Measurements from ENCODE around the gene OR52K1.

OR52K1 gene

DNA sequence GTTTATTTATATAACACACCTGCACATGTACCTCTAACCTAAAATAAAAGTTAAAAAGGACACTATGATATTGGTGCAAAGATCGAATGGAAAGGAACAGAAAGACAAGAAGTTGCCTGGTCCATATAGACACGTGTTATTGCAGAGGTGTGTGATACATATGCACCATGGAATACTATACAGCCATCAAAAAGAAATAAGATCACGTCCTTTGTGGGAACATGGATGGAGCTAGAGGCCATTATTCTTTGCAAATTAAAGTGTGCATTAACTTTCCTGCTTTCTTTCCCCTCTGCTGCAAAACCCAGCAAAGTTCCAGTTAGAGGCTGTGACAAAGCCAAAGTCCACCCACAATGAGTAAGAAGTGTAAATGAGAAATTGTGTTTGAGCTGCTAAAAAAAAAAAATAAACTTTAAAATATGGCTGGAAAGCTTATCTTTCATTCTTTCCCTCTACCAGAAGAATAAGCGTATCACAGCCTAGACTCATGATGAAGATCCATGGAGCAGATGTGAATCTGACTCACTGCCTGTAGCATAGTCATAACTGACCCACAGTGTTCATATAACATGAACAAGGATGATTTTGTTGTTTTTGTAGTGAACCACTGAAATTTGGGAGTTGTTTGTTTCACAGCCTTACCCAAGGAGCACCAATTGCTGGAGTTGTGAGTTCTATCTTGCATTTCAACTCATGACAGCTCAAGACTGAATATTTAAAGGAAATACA, 9.6 kb downstream of the OR52K1 start:
- Histone ChIP-seq H3K9me3 (ENCODE audit: low read length) (no peaks in the 10 kb centered on the region), H3K4me1 (ENCODE audit: insufficient read depth, low read length) (no peaks in the 10 kb centered on the region), H3K36me3 (ENCODE audit: insufficient read depth, low read length) (no peaks in the 10 kb centered on the region), H3K27ac (ENCODE audit: low read depth, low read length) (no peak overlapping the region), H3K27me3 (ENCODE audit: control insufficient read depth in 1 of 2, insufficient read depth in 2 of 2, low read length in 2 of 2) (no peaks in the 10 kb centered on the region), H3K9ac (ENCODE audit: low read length) (no peak overlapping the region), H3K4me3 (ENCODE audit: low read depth in 1 of 2, low read length in 2 of 2) (no peak overlapping the region)

DNA sequence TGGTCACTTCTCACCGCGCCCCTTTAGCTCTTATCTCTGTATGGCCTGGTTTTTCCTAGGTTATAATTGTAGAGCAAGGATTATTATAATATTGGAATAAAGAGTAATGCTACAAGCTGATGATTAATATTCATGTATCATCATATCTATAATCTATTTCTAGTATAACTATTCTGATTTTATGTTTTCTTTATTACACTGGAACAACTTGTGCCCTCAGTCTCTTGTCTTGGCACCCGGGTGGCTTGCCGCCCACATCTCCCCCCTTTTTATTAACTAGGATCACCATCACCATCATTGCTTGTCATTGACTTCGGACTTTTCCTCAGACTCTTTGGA, 11.0 kb downstream of the OR52K1 start:
- Histone ChIP-seq H3K27me3 (ENCODE audit: control insufficient read depth in 1 of 2, insufficient read depth in 2 of 2, low read length in 2 of 2) (no peaks in the 10 kb centered on the region), H3K27ac (ENCODE audit: low read depth, low read length) (no peak overlapping the region), H3K9ac (ENCODE audit: low read length) (no peak overlapping the region), H3K4me1 (ENCODE audit: insufficient read depth, low read length) (no peaks in the 10 kb centered on the region), H3K9me3 (ENCODE audit: low read length) (no peaks in the 10 kb centered on the region), H3K4me3 (ENCODE audit: low read depth in 1 of 2, low read length in 2 of 2) (no peak overlapping the region), H3K36me3 (ENCODE audit: insufficient read depth, low read length) (no peaks in the 10 kb centered on the region)

DNA sequence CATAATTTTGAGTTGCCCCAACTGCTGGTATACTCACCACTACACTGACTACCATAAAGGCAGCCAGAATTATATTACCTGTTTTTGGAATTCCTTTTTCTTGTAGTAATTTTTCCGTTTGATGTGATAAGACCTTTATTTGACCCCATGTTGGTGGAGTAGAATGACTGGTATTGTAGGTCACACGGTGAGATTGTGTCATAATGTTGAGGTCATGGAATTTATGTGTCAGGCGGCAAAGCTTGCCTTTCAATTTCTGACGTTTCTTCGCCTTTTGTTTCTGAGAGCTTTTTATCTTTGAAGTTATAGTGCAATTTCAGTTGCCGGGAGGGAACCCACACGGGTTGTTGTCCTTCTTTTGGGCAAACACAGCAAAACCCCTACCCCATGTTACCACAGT, 13.0 kb downstream of the OR52K1 start:
- H3K36me3 ChIP-seq (ENCODE audit: insufficient read depth, low read length), result no peaks in the 10 kb centered on the region
- H3K4me3 ChIP-seq (ENCODE audit: low read depth in 1 of 2, low read length in 2 of 2), result no peak overlapping the region
- H3K9ac ChIP-seq (ENCODE audit: low read length), result no peak overlapping the region
- no peaks in the 10 kb centered on the region for H3K27me3 ChIP-seq (ENCODE audit: control insufficient read depth in 1 of 2, insufficient read depth in 2 of 2, low read length in 2 of 2)
- H3K4me1 ChIP-seq (ENCODE audit: insufficient read depth, low read length), result no peaks in the 10 kb centered on the region
- H3K27ac ChIP-seq (ENCODE audit: low read depth, low read length), result no peak overlapping the region
- H3K9me3 ChIP-seq (ENCODE audit: low read length), result no peaks in the 10 kb centered on the region

DNA sequence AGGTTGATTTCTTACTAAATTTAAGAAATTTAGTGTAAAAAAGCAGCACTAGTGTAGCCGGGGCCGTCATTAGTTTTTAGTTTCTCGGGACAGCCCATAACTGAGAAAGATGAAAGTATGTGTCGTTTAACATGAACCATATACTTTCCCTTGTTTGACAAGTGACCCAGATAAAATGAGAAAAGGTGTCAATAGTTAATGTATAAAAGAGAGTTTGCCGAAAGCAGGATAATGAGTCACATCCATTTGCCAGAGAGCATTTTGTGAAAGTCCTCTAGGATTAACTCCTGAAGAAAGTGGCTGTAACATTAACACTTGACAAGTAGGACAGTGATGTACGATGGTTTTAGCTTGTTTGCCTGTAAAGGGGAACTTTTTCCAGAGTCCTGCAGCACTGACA, 13.5 kb downstream of the OR52K1 start:
- H3K4me3 ChIP-seq (ENCODE audit: low read depth in 1 of 2, low read length in 2 of 2), result no peak overlapping the region
- no peak overlapping the region for H3K9ac ChIP-seq (ENCODE audit: low read length)
- no peak overlapping the region for H3K27ac ChIP-seq (ENCODE audit: low read depth, low read length)
- no peaks in the 10 kb centered on the region for H3K4me1 ChIP-seq (ENCODE audit: insufficient read depth, low read length)
- no peaks in the 10 kb centered on the region for H3K36me3 ChIP-seq (ENCODE audit: insufficient read depth, low read length)
- no peaks in the 10 kb centered on the region for H3K27me3 ChIP-seq (ENCODE audit: control insufficient read depth in 1 of 2, insufficient read depth in 2 of 2, low read length in 2 of 2)
- H3K9me3 ChIP-seq (ENCODE audit: low read length), result no peaks in the 10 kb centered on the region

DNA sequence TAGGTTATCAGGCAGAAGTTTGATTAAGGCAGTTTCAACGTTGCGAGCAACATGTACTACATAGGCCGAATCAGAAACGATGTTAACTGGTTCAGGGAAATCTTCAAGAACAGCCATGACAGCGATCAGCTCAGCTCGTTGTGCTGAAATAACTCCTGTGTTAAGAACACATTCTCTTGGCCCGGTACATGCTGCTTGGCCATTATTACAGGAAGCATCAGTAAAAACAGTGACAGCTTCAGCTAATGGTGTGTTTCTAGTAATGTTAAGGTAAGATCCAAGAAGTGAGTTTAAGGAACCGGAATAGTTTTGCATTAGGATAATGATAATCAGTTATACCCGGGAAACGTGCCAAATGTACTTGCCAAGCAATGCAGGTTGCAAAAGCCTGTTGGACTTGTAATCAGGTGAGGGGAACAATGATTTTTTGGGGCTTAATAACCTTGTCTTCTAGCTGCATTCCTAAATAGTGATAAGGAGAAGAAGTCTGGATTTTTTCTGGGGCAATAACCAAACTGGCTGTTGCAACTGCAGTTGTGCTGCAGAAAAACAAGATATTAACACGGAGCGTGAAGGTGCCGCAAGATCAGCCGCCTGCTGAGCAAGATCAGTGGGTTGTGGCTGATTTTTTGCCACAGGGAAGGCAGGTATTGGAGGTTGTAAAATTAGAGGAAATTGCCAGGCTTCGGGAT, 14.3 kb downstream of the OR52K1 start:
- Histone ChIP-seq H3K27me3 (ENCODE audit: control insufficient read depth in 1 of 2, insufficient read depth in 2 of 2, low read length in 2 of 2) (no peaks in the 10 kb centered on the region), H3K9me3 (ENCODE audit: low read length) (no peaks in the 10 kb centered on the region), H3K4me3 (ENCODE audit: low read depth in 1 of 2, low read length in 2 of 2) (no peak overlapping the region), H3K27ac (ENCODE audit: low read depth, low read length) (no peak overlapping the region), H3K36me3 (ENCODE audit: insufficient read depth, low read length) (no peaks in the 10 kb centered on the region), H3K9ac (ENCODE audit: low read length) (no peak overlapping the region), H3K4me1 (ENCODE audit: insufficient read depth, low read length) (no peaks in the 10 kb centered on the region)

DNA sequence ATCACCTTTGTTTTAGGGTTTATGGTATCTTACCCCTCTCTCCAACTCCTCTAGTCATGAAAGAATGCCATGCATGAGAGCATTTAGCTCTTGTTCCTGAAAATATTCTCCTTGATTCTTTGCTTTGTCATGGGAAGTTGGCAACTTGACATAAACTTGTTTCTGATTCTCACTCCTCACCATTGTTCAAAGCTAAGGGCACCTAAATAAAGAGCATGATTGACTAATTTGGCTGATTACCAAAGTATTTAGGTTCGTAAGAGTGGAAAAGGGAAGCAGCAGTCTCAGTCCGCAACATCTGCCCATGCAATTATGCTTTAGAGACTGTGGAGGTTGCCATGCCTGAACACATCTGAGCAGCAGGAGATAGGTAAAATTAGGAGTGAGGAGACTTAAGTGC, 26.4 kb downstream of the OR52K1 start:
- Histone ChIP-seq H3K9me3 (ENCODE audit: low read length) (no peaks in the 10 kb centered on the region), H3K4me1 (ENCODE audit: insufficient read depth, low read length) (peaks cover 25% of the 10 kb centered on the region), H3K27me3 (ENCODE audit: control insufficient read depth in 1 of 2, insufficient read depth in 2 of 2, low read length in 2 of 2) (no peaks in the 10 kb centered on the region), H3K36me3 (ENCODE audit: insufficient read depth, low read length) (no peaks in the 10 kb centered on the region), H3K4me3 (ENCODE audit: low read depth in 1 of 2, low read length in 2 of 2) (no peak overlapping the region), H3K27ac (ENCODE audit: low read depth, low read length) (no peak overlapping the region), H3K9ac (ENCODE audit: low read length) (no peak overlapping the region)

DNA sequence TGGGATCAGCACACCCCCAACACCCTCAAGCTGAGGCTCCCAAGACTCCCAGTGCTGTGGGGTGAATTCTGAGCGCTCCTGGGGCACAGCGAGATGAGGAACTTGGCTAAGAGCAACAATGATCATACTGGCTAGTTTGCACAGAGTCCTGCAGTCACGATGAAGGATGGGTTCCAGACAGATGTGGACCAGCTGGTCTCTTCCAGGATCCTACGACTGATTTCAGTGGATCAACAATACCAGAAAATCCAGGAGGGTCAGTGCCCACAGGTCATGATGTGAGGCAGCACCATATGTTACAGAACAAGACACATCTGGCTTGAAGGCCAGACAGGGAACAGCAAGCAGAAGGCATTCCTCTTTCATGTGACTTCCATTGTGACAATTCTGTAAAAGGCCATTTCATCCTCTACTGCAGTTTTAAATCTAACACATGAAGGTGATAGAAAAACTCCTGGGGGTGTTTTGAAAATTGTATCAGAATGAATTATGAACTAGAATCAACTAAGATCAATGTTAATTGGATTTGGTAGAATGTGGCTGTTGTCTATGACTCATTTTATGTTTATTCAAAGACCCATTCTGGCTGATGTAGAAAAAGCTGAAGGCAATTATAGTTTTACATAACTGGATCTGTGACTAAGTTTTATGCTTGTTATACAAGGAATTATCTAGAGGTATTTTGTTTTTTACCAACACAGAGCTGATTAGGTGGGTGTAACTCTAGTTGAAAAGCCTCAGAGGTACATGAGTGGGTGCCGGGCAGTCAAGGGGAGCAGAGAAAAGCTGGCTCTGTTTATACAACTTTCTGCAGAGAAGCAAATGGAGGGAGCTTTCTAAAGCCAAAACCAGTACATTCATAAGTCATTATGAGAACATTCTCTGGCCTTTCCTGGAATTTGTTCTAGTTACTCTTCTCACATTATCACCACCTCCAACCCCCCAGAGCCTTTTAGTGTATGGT, 29.1 kb downstream of the OR52K1 start:
- no peaks in the 10 kb centered on the region for H3K9me3 ChIP-seq (ENCODE audit: low read length)
- peaks cover 27% of the 10 kb centered on the region for H3K4me1 ChIP-seq (ENCODE audit: insufficient read depth, low read length)
- no peak overlapping the region for H3K4me3 ChIP-seq (ENCODE audit: low read depth in 1 of 2, low read length in 2 of 2)
- H3K27me3 ChIP-seq (ENCODE audit: control insufficient read depth in 1 of 2, insufficient read depth in 2 of 2, low read length in 2 of 2), result no peaks in the 10 kb centered on the region
- H3K36me3 ChIP-seq (ENCODE audit: insufficient read depth, low read length), result no peaks in the 10 kb centered on the region
- peak overlapping the region; percentile 32 for H3K27ac ChIP-seq (ENCODE audit: low read depth, low read length)
- no peak overlapping the region for H3K9ac ChIP-seq (ENCODE audit: low read length)

DNA sequence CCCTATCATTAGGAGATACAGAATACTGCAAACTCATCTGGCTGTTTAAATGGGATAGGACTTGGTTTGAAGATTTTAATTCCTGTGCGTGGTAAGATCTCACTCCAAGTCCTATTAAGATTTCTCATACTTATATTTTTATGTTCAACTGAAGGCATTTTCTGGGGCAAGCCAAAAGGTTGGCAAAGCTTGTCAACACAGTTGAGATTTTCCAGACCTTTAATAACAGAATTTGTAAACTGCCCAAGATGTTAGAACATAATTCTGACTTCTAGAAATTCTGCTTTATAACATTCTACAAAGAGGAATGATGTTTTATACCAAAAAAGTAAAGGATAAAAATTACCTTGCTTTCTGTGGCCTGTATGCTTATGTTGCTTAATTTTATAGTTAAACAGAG, 31.8 kb downstream of the OR52K1 start:
- Histone ChIP-seq H3K9me3 (ENCODE audit: low read length) (no peaks in the 10 kb centered on the region), H3K4me3 (ENCODE audit: low read depth in 1 of 2, low read length in 2 of 2) (no peak overlapping the region), H3K27ac (ENCODE audit: low read depth, low read length) (no peak overlapping the region), H3K4me1 (ENCODE audit: insufficient read depth, low read length) (peaks cover 27% of the 10 kb centered on the region), H3K36me3 (ENCODE audit: insufficient read depth, low read length) (no peaks in the 10 kb centered on the region), H3K9ac (ENCODE audit: low read length) (no peak overlapping the region), H3K27me3 (ENCODE audit: control insufficient read depth in 1 of 2, insufficient read depth in 2 of 2, low read length in 2 of 2) (no peaks in the 10 kb centered on the region)

DNA sequence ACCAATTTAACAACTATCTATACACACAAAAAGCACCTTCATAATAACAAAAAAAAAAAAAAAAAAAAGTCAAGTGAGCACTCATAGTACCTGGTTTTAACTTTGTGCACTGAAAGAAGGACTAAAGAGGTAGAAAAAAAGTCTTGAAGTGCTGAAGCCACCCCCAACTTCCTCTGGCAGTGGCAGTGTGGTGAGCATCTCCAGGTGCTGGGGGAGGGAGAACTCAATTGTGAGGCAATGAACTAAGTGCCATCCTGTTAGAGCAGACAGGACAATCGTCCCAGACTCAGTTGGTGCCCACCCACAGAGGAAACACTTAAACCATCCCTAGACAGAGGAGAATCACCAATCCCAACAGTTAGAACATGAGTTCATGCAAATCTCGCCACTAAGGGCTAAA, 39.9 kb downstream of the OR52K1 start:
- Histone ChIP-seq H3K27me3 (ENCODE audit: control insufficient read depth in 1 of 2, insufficient read depth in 2 of 2, low read length in 2 of 2) (no peaks in the 10 kb centered on the region), H3K36me3 (ENCODE audit: insufficient read depth, low read length) (no peaks in the 10 kb centered on the region), H3K4me3 (ENCODE audit: low read depth in 1 of 2, low read length in 2 of 2) (no peak overlapping the region), H3K9ac (ENCODE audit: low read length) (no peak overlapping the region), H3K27ac (ENCODE audit: low read depth, low read length) (no peak overlapping the region), H3K4me1 (ENCODE audit: insufficient read depth, low read length) (no peaks in the 10 kb centered on the region), H3K9me3 (ENCODE audit: low read length) (no peaks in the 10 kb centered on the region)

DNA sequence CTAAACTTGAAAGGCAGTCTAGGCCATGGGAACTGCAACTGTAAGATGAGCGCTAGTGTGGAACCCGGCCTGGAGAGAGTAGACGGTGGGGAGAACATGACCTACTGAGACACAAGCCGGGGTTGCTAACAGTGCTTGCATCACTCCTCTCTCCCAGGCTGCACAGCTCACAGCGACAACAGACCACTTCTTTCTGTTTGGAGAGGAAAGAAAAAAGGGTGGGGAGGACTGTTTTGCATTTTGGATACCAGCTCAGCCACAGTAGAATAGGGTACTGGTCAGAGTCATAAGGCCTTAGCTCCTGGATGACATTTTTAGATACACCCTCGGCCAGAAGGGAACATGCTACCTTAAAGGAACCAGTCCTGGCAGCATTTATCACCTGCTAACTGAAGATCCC, 40.3 kb downstream of the OR52K1 start:
- Histone ChIP-seq H3K4me1 (ENCODE audit: insufficient read depth, low read length) (no peaks in the 10 kb centered on the region), H3K36me3 (ENCODE audit: insufficient read depth, low read length) (no peaks in the 10 kb centered on the region), H3K27me3 (ENCODE audit: control insufficient read depth in 1 of 2, insufficient read depth in 2 of 2, low read length in 2 of 2) (no peaks in the 10 kb centered on the region), H3K4me3 (ENCODE audit: low read depth in 1 of 2, low read length in 2 of 2) (no peak overlapping the region), H3K9me3 (ENCODE audit: low read length) (no peaks in the 10 kb centered on the region), H3K27ac (ENCODE audit: low read depth, low read length) (no peak overlapping the region), H3K9ac (ENCODE audit: low read length) (no peak overlapping the region)

DNA sequence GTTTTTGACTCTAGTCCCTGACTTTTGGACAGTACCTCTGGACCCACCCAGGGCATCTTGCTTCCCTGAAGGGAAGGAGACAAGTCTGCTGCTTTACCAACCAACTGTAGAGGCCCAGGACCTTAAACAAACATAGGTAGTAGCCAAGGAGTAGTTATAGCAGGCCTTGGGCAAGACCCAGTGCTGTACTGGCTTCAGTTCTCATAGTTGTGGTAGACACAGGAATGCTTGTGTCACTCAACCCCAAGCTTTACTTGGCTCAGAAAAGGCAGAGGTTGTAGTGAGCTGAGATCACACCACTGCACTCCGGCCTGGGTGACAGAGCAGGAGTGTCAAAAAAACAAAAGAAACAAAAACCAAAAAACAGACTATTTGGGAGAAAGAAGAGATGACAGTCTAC, 41.2 kb downstream of the OR52K1 start:
- Histone ChIP-seq H3K36me3 (ENCODE audit: insufficient read depth, low read length) (no peaks in the 10 kb centered on the region), H3K27me3 (ENCODE audit: control insufficient read depth in 1 of 2, insufficient read depth in 2 of 2, low read length in 2 of 2) (no peaks in the 10 kb centered on the region), H3K27ac (ENCODE audit: low read depth, low read length) (no peak overlapping the region), H3K4me3 (ENCODE audit: low read depth in 1 of 2, low read length in 2 of 2) (no peak overlapping the region), H3K9ac (ENCODE audit: low read length) (no peak overlapping the region), H3K4me1 (ENCODE audit: insufficient read depth, low read length) (no peaks in the 10 kb centered on the region), H3K9me3 (ENCODE audit: low read length) (no peaks in the 10 kb centered on the region)
